WTC11 (cell line): ENCODE results near the gene TMEM238. TPM values are rescaled to one million over a fixed set of nuclear protein-coding genes. Genes with fewer than 3 reads are reported as not detected.
A peak's percentile ranks its signal among the peaks of the same experiment; 100 is the strongest.

ENCODE experiments used
- ATAC-seq: fragments of 200-7000 bp; cut with Tn5 transposase; 2 replicates; pipeline ENCODE4 v1.10.0; 2021; ENCODE audit warnings: mild to moderate bottlenecking, moderate library complexity
- CTCF ChIA-PET: fragments of 300-600 bp; sonication (Branson Sonifier 250); formaldehyde crosslinking; loops from one replicate; lab custom pipeline; 2021; ENCODE audit warnings: antibody characterized with exemption; lab: Charles Lee
- POLR2A ChIA-PET: fragments of 350-600 bp; sonication (Branson Sonifier 250); formaldehyde crosslinking; loops from one replicate; lab custom pipeline; 2021; ENCODE audit warnings: antibody characterized with exemption; lab: Charles Lee
- DNase-seq: peaks from one replicate; pipeline ENCODE4 v3.0.0; 2021; ENCODE audit warnings: low spot score
- H3K27ac Mint-ChIP-seq: 2 replicates; pipeline ENCODE4 v1.8.0; 2021; ENCODE audit warnings: mixed read lengths
- H3K27me3 Mint-ChIP-seq: 2 replicates; pipeline ENCODE4 v1.8.0; 2021; ENCODE audit warnings: low read depth, mild to moderate bottlenecking, moderate library complexity, mixed read lengths
- H3K36me3 Mint-ChIP-seq: 2 replicates; pipeline ENCODE4 v1.8.0; 2021; ENCODE audit warnings: mixed read lengths
- H3K4me1 Mint-ChIP-seq: 2 replicates; pipeline ENCODE4 v1.8.0; 2022; ENCODE audit warnings: mixed read lengths
- H3K4me3 Mint-ChIP-seq: 2 replicates; pipeline ENCODE4 v1.8.0; 2021; ENCODE audit warnings: mild to moderate bottlenecking, moderate library complexity, mixed read lengths
- H3K9me3 Mint-ChIP-seq: 2 replicates; pipeline ENCODE4 v1.8.0; 2021; ENCODE audit warnings: mixed read lengths
- ATF6 ChIP-seq: sonication (generic); formaldehyde crosslinking; IDR thresholded peaks from 2 replicates; pipeline ENCODE4 v1.8.1; 2023; ENCODE audit warnings: mild to moderate bottlenecking, missing genetic modification reagents
- E2F4 ChIP-seq: sonication (generic); formaldehyde crosslinking; IDR thresholded peaks from 2 replicates; pipeline ENCODE4 v1.8.1; 2022; ENCODE audit warnings: low read depth, mild to moderate bottlenecking, moderate library complexity, missing genetic modification reagents, borderline replicate concordance
- ELF4 ChIP-seq: sonication (generic); formaldehyde crosslinking; IDR thresholded peaks from 2 replicates; pipeline ENCODE4 v1.8.1; 2022; ENCODE audit warnings: low read depth, mild to moderate bottlenecking, moderate library complexity, missing genetic modification reagents
- ETV6 ChIP-seq: sonication (generic); formaldehyde crosslinking; IDR thresholded peaks from 2 replicates; pipeline ENCODE4 v1.8.1; 2022; ENCODE audit warnings: mild to moderate bottlenecking, missing genetic modification reagents
- FOXJ3 ChIP-seq: sonication (generic); formaldehyde crosslinking; IDR thresholded peaks from 2 replicates; pipeline ENCODE4 v1.9.0; 2021; ENCODE audit warnings: missing genetic modification reagents, mild to moderate bottlenecking, borderline replicate concordance
- MAX ChIP-seq: sonication (generic); formaldehyde crosslinking; IDR thresholded peaks from 2 replicates; pipeline ENCODE4 v1.8.0; 2022; ENCODE audit warnings: mild to moderate bottlenecking, missing genetic modification reagents
- NR1H2 ChIP-seq: sonication (generic); formaldehyde crosslinking; IDR thresholded peaks from 2 replicates; pipeline ENCODE4 v1.9.0; 2021; ENCODE audit warnings: mild to moderate bottlenecking, moderate library complexity, missing genetic modification reagents
- OVOL2 ChIP-seq: fragments of 250-450 bp; sonication (Bioruptor Pico); IDR thresholded peaks from 2 replicates; pipeline ENCODE4 v1.9.0; 2021; ENCODE audit warnings: mild to moderate bottlenecking, borderline replicate concordance
- PREB ChIP-seq: sonication (generic); formaldehyde crosslinking; IDR thresholded peaks from 2 replicates; pipeline ENCODE4 v1.8.1; 2022; ENCODE audit warnings: mild to moderate bottlenecking, missing genetic modification reagents, moderate library complexity, borderline replicate concordance
- SP1 ChIP-seq: sonication (generic); formaldehyde crosslinking; conservative IDR thresholded peaks from 2 replicates; pipeline ENCODE4 v1.8.1; 2022; ENCODE audit warnings: missing genetic modification reagents
- STAT6 ChIP-seq: sonication (generic); formaldehyde crosslinking; conservative IDR thresholded peaks from 2 replicates; pipeline ENCODE4 v1.8.1; 2023; ENCODE audit warnings: mild to moderate bottlenecking, low read depth, missing genetic modification reagents, moderate library complexity
- TEAD1 ChIP-seq: sonication (generic); formaldehyde crosslinking; IDR thresholded peaks from 2 replicates; pipeline ENCODE4 v1.8.0; 2022; ENCODE audit warnings: mild to moderate bottlenecking, missing genetic modification reagents
- USF2 ChIP-seq: sonication (generic); formaldehyde crosslinking; IDR thresholded peaks from 2 replicates; pipeline ENCODE4 v1.8.1; 2023; ENCODE audit warnings: mild to moderate bottlenecking, missing genetic modification reagents, moderate library complexity
- ZMAT4 ChIP-seq: fragments of 250-450 bp; sonication (Bioruptor Pico); IDR thresholded peaks from 2 replicates; pipeline ENCODE4 v1.9.0; 2021; ENCODE audit warnings: mild to moderate bottlenecking
- ZNF219 ChIP-seq: sonication (generic); formaldehyde crosslinking; IDR thresholded peaks from 2 replicates; pipeline ENCODE4 v1.8.0; 2023; ENCODE audit warnings: missing genetic modification reagents, mild to moderate bottlenecking, borderline replicate concordance
- ZNF232 ChIP-seq: sonication (generic); formaldehyde crosslinking; IDR thresholded peaks from 2 replicates; pipeline ENCODE4 v1.8.0; 2022; ENCODE audit warnings: mild to moderate bottlenecking, missing genetic modification reagents
- ZNF317 ChIP-seq: sonication (generic); formaldehyde crosslinking; IDR thresholded peaks from 2 replicates; pipeline ENCODE4 v1.8.1; 2023; ENCODE audit warnings: low read depth, mild to moderate bottlenecking, moderate library complexity, missing genetic modification reagents, borderline replicate concordance
- ZNF423 ChIP-seq: fragments of 250-450 bp; sonication (Bioruptor Pico); IDR thresholded peaks from 2 replicates; pipeline ENCODE4 v2.1.2; 2022; ENCODE audit warnings: mild to moderate bottlenecking, moderate library complexity
- ZNF425 ChIP-seq: fragments of 250-450 bp; sonication (Bioruptor Pico); conservative IDR thresholded peaks from 2 replicates; pipeline ENCODE4 v1.9.0; 2021; ENCODE audit warnings: mild to moderate bottlenecking
- ZSCAN18 ChIP-seq: fragments of 250-450 bp; sonication (Bioruptor Pico); IDR thresholded peaks from 2 replicates; pipeline ENCODE4 v2.1.2; 2022; ENCODE audit warnings: mild to moderate bottlenecking, moderate library complexity
- total RNA-seq: library from RNA; stranded (reverse); gene quantifications from 3 replicates; pipeline ENCODE4 v1.2.3, GENCODE V29; 2021

TMEM238 gene
- total RNA-seq, 1 experiment from 2014 or later = 8.3 TPM

- POLR2A ChIA-PET = interaction anchor here (0.6 to 3.7 kb wide), 11 partner anchors 7 to 128 kb away, joined by 3 to 28 read pairs (median 6); partner anchors contain the start of genes IL11, KMT5C, TMEM238 and ZNF628
- CTCF ChIA-PET = interaction anchor here (0.6 to 3.4 kb wide), 15 partner anchors 8 to 251 kb away, joined by 3 to 30 read pairs (median 4); partner anchors contain the start of genes FIZ1, IL11, KMT5C and TMEM238
- Mint-ChIP-seq H3K9me3 (no peaks in the 10 kb centered on the region), H3K4me1 (peaks cover 57% of the 10 kb centered on the region), H3K36me3 (peaks cover 14% of the 10 kb centered on the region), H3K27ac (peak overlapping the region; percentile 96), H3K4me3 (peak overlapping the region; percentile 52), H3K27me3 (peaks cover 32% of the 10 kb centered on the region)
- DNase-seq (peak; percentile 50), ATAC-seq (peak; percentile 38)
- TF ChIP-seq ATF6 (CRISPR knock-in tag) (no peak), ZNF423 (CRISPR knock-in tag) (peak; percentile 95), ZSCAN18 (0 out of 2 replicates have a peak, but pooled peaks have one; percentile 34), ZNF317 (CRISPR knock-in tag) (no peak), ZNF232 (CRISPR knock-in tag) (no peak), ZNF219 (CRISPR knock-in tag) (no peak), ZMAT4 (CRISPR knock-in tag) (no peak), NR1H2 (CRISPR knock-in tag) (no peak), TEAD1 (CRISPR knock-in tag) (no peak), ELF4 (no peak), PREB (CRISPR knock-in tag) (no peak), MAX (peak; percentile 76), USF2 (CRISPR knock-in tag) (peak; percentile 19), STAT6 (CRISPR knock-in tag) (no peak), FOXJ3 (CRISPR knock-in tag) (no peak), ZNF425 (CRISPR knock-in tag) (no peak), OVOL2 (no peak), E2F4 (CRISPR knock-in tag) (no peak), SP1 (CRISPR knock-in tag) (no peak), ETV6 (CRISPR knock-in tag) (no peak)
These were observed 35.6 kb downstream of the TMEM238 start for GRCh38 chr19:55348317-55349034.
